H1 (cell line): ENCODE data around the gene SEPTIN2. TPM values are rescaled to one million over a fixed set of nuclear protein-coding genes. Genes with fewer than 3 reads are reported as not detected.

Experiments
- CTCF ChIA-PET: fragments of 300-600 bp; sonication (Branson Sonifier 250); formaldehyde crosslinking; loops from one replicate; lab custom pipeline; 2021; ENCODE audit not compliant: partially characterized antibody; lab: Charles Lee
- POLR2A ChIA-PET: fragments of 300-600 bp; sonication (Branson Sonifier 250); formaldehyde crosslinking; loops from one replicate; lab custom pipeline; 2021; ENCODE audit warnings: inconsistent platforms; ENCODE audit not compliant: partially characterized antibody; lab: Charles Lee
- DNase-seq, 2 experiments: peaks; one replicate each; pipeline versions ENCODE4 v3.0.0 to v3.0.0-alpha.2; 2010 to 2022; ENCODE audit warnings: low spot score in 2 of 2, low read depth in 1 of 2, mixed read lengths in 1 of 2
- FAIRE-seq: peaks from 2 replicates; lab custom pipeline; 2011; peaks lifted over from hg19 to GRCh38; lab: Jason Lieb, UNC
- H2AFZ ChIP-seq: 2 replicates; pipeline ENCODE4 v1.8.1; 2012; ENCODE audit warnings: low read length, inconsistent platforms
- H2AK5ac ChIP-seq: 2 replicates; pipeline ENCODE4 v1.6.1; 2013; ENCODE audit warnings: low read depth, low read length
- H2BK120ac ChIP-seq: replicated peaks from 2 replicates; pipeline ENCODE3; 2013; ENCODE audit warnings: low read depth, low read length, inconsistent platforms
- H2BK12ac ChIP-seq: 2 replicates; pipeline ENCODE4 v1.6.1; 2013; ENCODE audit warnings: low read depth, low read length
- H2BK15ac ChIP-seq: 2 replicates; pipeline ENCODE4 v1.6.1; 2013; ENCODE audit warnings: low read length
- H2BK20ac ChIP-seq: 2 replicates; pipeline ENCODE4 v1.6.1; 2013; ENCODE audit warnings: low read length
- H2BK5ac ChIP-seq: 2 replicates; pipeline ENCODE4 v1.6.1; 2013; ENCODE audit warnings: low read depth, low read length
- H3K14ac ChIP-seq: 2 replicates; pipeline ENCODE4 v1.6.1; 2013; ENCODE audit warnings: inconsistent platforms; ENCODE audit not compliant: insufficient read length
- H3K18ac ChIP-seq: 2 replicates; pipeline ENCODE4 v1.6.1; 2013; ENCODE audit warnings: low read length; ENCODE audit errors: extremely low read depth
- H3K23ac ChIP-seq: 2 replicates; pipeline ENCODE4 v1.6.1; 2013; ENCODE audit warnings: inconsistent platforms; ENCODE audit not compliant: insufficient read length
- H3K23me2 ChIP-seq: 2 replicates; pipeline ENCODE4 v1.6.1; 2013; ENCODE audit warnings: low read depth, low read length
- H3K27ac ChIP-seq: 2 replicates; pipeline ENCODE4 v1.6.1; 2011; ENCODE audit warnings: low read depth, low read length, inconsistent platforms
- H3K27me3 ChIP-seq, 4 experiments: replicated peaks in 1 of 4; 1 replicate in 1 of 4; 2 replicates in 3 of 4; pipeline versions ENCODE4 v1.6.1 to v1.8.1; 2011 to 2013; ENCODE audit warnings: low read length in 3 of 4, mild to moderate bottlenecking in 3 of 4, inconsistent platforms in 2 of 4, mixed read lengths in 2 of 4, moderate library complexity in 1 of 4; ENCODE audit not compliant: control insufficient read depth in 3 of 4, insufficient read depth in 3 of 4; ENCODE audit errors: extremely low read depth in 1 of 4
- H3K36me3 ChIP-seq, 4 experiments: 2 replicates each; pipeline versions ENCODE4 v1.6.1 to v1.8.1; 2011 to 2013; ENCODE audit warnings: mild to moderate bottlenecking in 4 of 4, low read length in 3 of 4, moderate library complexity in 2 of 4, control low read depth in 1 of 4, inconsistent platforms in 1 of 4; ENCODE audit not compliant: insufficient read depth in 4 of 4, control insufficient read depth in 2 of 4
- H3K4ac ChIP-seq: replicated peaks from 2 replicates; pipeline ENCODE3; 2013; ENCODE audit warnings: low read length, low read depth, mixed read lengths, inconsistent platforms; ENCODE audit not compliant: insufficient read length
- H3K4me1 ChIP-seq, 4 experiments: replicated peaks in 1 of 4; 1 replicate in 1 of 4; 2 replicates in 3 of 4; pipeline versions ENCODE4 v1.6.1 to v1.8.1; 2011 to 2013; ENCODE audit warnings: low read length in 3 of 4, inconsistent platforms in 2 of 4, mixed read lengths in 1 of 4; ENCODE audit not compliant: insufficient read depth in 4 of 4, control insufficient read depth in 3 of 4
- H3K4me2 ChIP-seq, 2 experiments: 2 replicates each; pipeline versions ENCODE4 v1.6.1 to v1.8.1; 2011 to 2013; ENCODE audit warnings: low read depth in 2 of 2, low read length in 2 of 2, control low read depth in 1 of 2, inconsistent platforms in 1 of 2, mild to moderate bottlenecking in 1 of 2; ENCODE audit not compliant: insufficient read depth in 1 of 2
- H3K4me3 ChIP-seq, 4 experiments: fragments of 200-600, 300-600 bp in 1 of 4; sonication (generic), shearing (Covaris generic), sonication (Bioruptor Twin) in 1 of 4; 2 replicates each; pipeline versions ENCODE4 v1.5.1 to v1.8.1; 2011 to 2016; ENCODE audit warnings: low read length in 4 of 4, low read depth in 3 of 4, control low read depth in 2 of 4, inconsistent platforms in 2 of 4, mild to moderate bottlenecking in 2 of 4, mixed read lengths in 1 of 4, moderate library complexity in 1 of 4; ENCODE audit not compliant: insufficient read depth in 2 of 4; ENCODE audit errors: extremely low read depth in 1 of 4
- H3K56ac ChIP-seq: replicated peaks from 2 replicates; pipeline ENCODE3; 2013; ENCODE audit warnings: low read depth, mild to moderate bottlenecking, mixed read lengths, low read length, inconsistent platforms; ENCODE audit not compliant: insufficient read length
- H3K79me1 ChIP-seq: 2 replicates; pipeline ENCODE4 v1.6.1; 2013; ENCODE audit warnings: low read depth, low read length, control low read depth
- H3K79me2 ChIP-seq, 2 experiments: 2 replicates each; pipeline versions ENCODE4 v1.6.1 to v1.8.1; 2012 to 2013; ENCODE audit warnings: low read length in 2 of 2, mild to moderate bottlenecking in 2 of 2, inconsistent platforms in 1 of 2; ENCODE audit not compliant: insufficient read depth in 2 of 2, control insufficient read depth in 1 of 2
- H3K9ac ChIP-seq, 4 experiments: replicated peaks in 1 of 4; 1 replicate in 1 of 4; 2 replicates in 3 of 4; pipeline versions ENCODE4 v1.6.1 to v1.8.1; 2011 to 2013; ENCODE audit warnings: low read depth in 3 of 4, low read length in 3 of 4, control low read depth in 2 of 4, mild to moderate bottlenecking in 2 of 4, moderate library complexity in 2 of 4, inconsistent platforms in 1 of 4; ENCODE audit errors: extremely low read depth in 1 of 4
- H3K9me3 ChIP-seq, 2 experiments: 2 replicates each; pipeline versions ENCODE4 v1.6.1 to v1.8.1; 2012 to 2013; ENCODE audit warnings: mild to moderate bottlenecking in 2 of 2, moderate library complexity in 2 of 2, control low read depth in 1 of 2, inconsistent platforms in 1 of 2, low read depth in 1 of 2, low read length in 1 of 2, mixed read lengths in 1 of 2; ENCODE audit not compliant: insufficient read depth in 2 of 2
- H4K20me1 ChIP-seq, 2 experiments: replicated peaks in 1 of 2; 2 replicates each; pipeline versions ENCODE3 to v1.8.1; 2011 to 2013; ENCODE audit warnings: inconsistent platforms in 2 of 2, low read length in 2 of 2, mild to moderate bottlenecking in 1 of 2; ENCODE audit not compliant: insufficient read depth in 2 of 2, control insufficient read depth in 1 of 2
- H4K5ac ChIP-seq: 2 replicates; pipeline ENCODE4 v1.6.1; 2013; ENCODE audit warnings: low read length, low read depth, mixed read lengths, inconsistent platforms; ENCODE audit not compliant: insufficient read length
- H4K8ac ChIP-seq: 2 replicates; pipeline ENCODE4 v1.8.0; 2013; ENCODE audit warnings: mild to moderate bottlenecking, moderate library complexity, low read length, inconsistent platforms; ENCODE audit not compliant: insufficient read depth; ENCODE audit errors: extremely low read depth
- H4K91ac ChIP-seq: replicated peaks from 2 replicates; pipeline ENCODE3; 2013; ENCODE audit warnings: low read length, mixed read lengths, inconsistent platforms; ENCODE audit not compliant: insufficient read length
- ATF2 ChIP-seq: IDR thresholded peaks from 2 replicates; pipeline ENCODE4 v1.6.1; 2012; ENCODE audit warnings: low read length, inconsistent platforms
- BCL11A ChIP-seq, 2 experiments: IDR thresholded peaks; one replicate each; pipeline ENCODE4 v1.6.1; 2011; ENCODE audit warnings: low read depth in 2 of 2, low read length in 2 of 2, mild to moderate bottlenecking in 2 of 2
- POLR2A ChIP-seq, 2 experiments: IDR thresholded peaks; 1 replicate in 1 of 2; 2 replicates in 1 of 2; pipeline ENCODE4 v1.6.1; 2011; ENCODE audit warnings: low read depth in 2 of 2, low read length in 2 of 2, mild to moderate bottlenecking in 2 of 2; ENCODE audit errors: control extremely low read depth in 1 of 2
- WGBS, 2 experiments: shearing (Covaris generic) in 1 of 2; methylation state at CpG; one replicate each; pipeline versions ENCODE4 v1.1.6 to v1.1.7; 2013 to 2015; ENCODE audit warnings: low lambda C conversion rate in 2 of 2, mixed read lengths in 2 of 2, inconsistent platforms in 1 of 2, low coverage in 1 of 2, missing lambda C conversion rate in 1 of 2; ENCODE audit not compliant: insufficient replicate concordance in 2 of 2, insufficient coverage in 1 of 2, insufficient read length in 1 of 2; ENCODE audit errors: extremely low coverage in 1 of 2, missing lambda C conversion rate in 1 of 2; 5-methylcytosine and 5-hydroxymethylcytosine counted together
- polyA plus RNA-seq, 7 experiments: library from polyadenylated mRNA; depleted of rRNA in 3 of 7; stranded (reverse) in 5 of 7; unstranded in 2 of 7; fragments of >200 nt in 5 of 7; fragments of 200-250 nt in 2 of 7; gene quantifications; 1 replicate in 5 of 7; 2 replicates in 1 of 7; 4 replicates in 1 of 7; pipeline versions ENCODE4 v1.2.1 to v1.2.3, GENCODE V29; 2011 to 2013; ENCODE audit warnings: missing spikeins in 2 of 7, mixed read lengths in 2 of 7
- total RNA-seq: library from RNA; stranded (reverse); fragmentation: NEBNext Ultra II Directional; extraction: Animal tissue kit (Norgen Biotek cat#: 25700); gene quantifications from 2 replicates; pipeline ENCODE4 v1.2.1, GENCODE V29; 2021

Gene SEPTIN2
- total and polyA plus RNA-seq, 2 of the 8 experiments (the other 6 are each of a cell fraction or from before 2014, with no cell fraction given): 392 to 650 TPM

- Histone ChIP-seq H3K56ac (no peak overlapping the region), H3K4me1 (no peaks in the 10 kb centered on the region)
- no peak for DNase-seq
- TF ChIP-seq ATF2 (no peak), POLR2A (IDR thresholded peaks at IDR 0.05; ENCODE audit: control extremely low read depth in 1 of 2, low read depth in 2 of 2, low read length in 2 of 2) (no peak), BCL11A (IDR thresholded peaks at IDR 0.05; ENCODE audit: low read depth in 2 of 2, low read length in 2 of 2) (no peak)
- TF ChIP-seq, all 59 proteins: peak for 0
- FAIRE-seq: no peak
- no peak overlapping the region for H2BK20ac ChIP-seq
- H2BK120ac ChIP-seq: no peak overlapping the region
- H3K4me3 ChIP-seq: no peak overlapping the region
- H4K20me1 ChIP-seq: peaks cover 0 to 2% of the 10 kb centered on the region in 2 experiments
- no peaks in the 10 kb centered on the region; a peak in 2 of 8 replicates for H3K36me3 ChIP-seq
- no peak overlapping the region for H3K4ac ChIP-seq
- H2BK12ac ChIP-seq: no peak overlapping the region
- no peaks in the 10 kb centered on the region; the same call in 1 of the 2 replicates for H3K79me1 ChIP-seq
- H3K4me2 ChIP-seq: no peak overlapping the region
- no peak overlapping the region for H3K23ac ChIP-seq
- H2BK15ac ChIP-seq: no peak overlapping the region
- H3K27me3 ChIP-seq: no peaks in the 10 kb centered on the region
- no peak overlapping the region for H4K5ac ChIP-seq
- H3K23me2 ChIP-seq: no peaks in the 10 kb centered on the region
- H2AFZ ChIP-seq: no peak overlapping the region
- H4K8ac ChIP-seq: no peak overlapping the region
- no peak overlapping the region for H4K91ac ChIP-seq
- no peak overlapping the region for H3K14ac ChIP-seq
- no peak overlapping the region for H2AK5ac ChIP-seq
- 89% methylated on average over 9 of the region's 9 CpGs; no CpG with 5 or more reads in 1 of the 2 experiments for WGBS, 2 experiments
- CTCF ChIA-PET: interaction anchor here (0.9 to 2.8 kb wide), 8 partner anchors 9 to 53 kb away, joined by 3 to 20 read pairs (median 5); no protein-coding TSS in a partner anchor
- H3K27ac ChIP-seq: no peak overlapping the region
- H3K79me2 ChIP-seq: no peaks in the 10 kb centered on the region
- H3K9ac ChIP-seq: no peak overlapping the region
- H3K9me3 ChIP-seq: no peaks in the 10 kb centered on the region
- H2BK5ac ChIP-seq: no peak overlapping the region
- no peak overlapping the region for H3K18ac ChIP-seq
- POLR2A ChIA-PET: interaction anchor here (1.2 kb wide), 1 partner anchor 100 kb away, joined by 3 read pairs; no protein-coding TSS in a partner anchor
Observed at GRCh38 chr2:241390301-241391206, 74.8 kb downstream of the SEPTIN2 start.
